ENCODE data around the gene PRR13.

GRCh38 chr12:53443955-53444354 lies 2.4 kb downstream of the PRR13 start:
- TF ChIP-seq SP1 (IDR thresholded peaks at IDR 0.05), result no peak
- TF ChIP-seq FOXM1 (IDR thresholded peaks at IDR 0.05; ENCODE audit: borderline replicate concordance), result no peak
- TF ChIP-seq LEF1 (IDR thresholded peaks at IDR 0.05; ENCODE audit: borderline replicate concordance), result no peak
- TF ChIP-seq SUZ12 (IDR thresholded peaks at IDR 0.05), result no peak
- no peak for TF ChIP-seq FOXK2 (IDR thresholded peaks at IDR 0.05)
- TF ChIP-seq TARDBP (IDR thresholded peaks at IDR 0.05), result no peak
- no peak for TF ChIP-seq CTBP1 (IDR thresholded peaks at IDR 0.05; ENCODE audit: borderline replicate concordance)
- no peak for TF ChIP-seq BHLHE40 (IDR thresholded peaks at IDR 0.05; ENCODE audit: borderline replicate concordance)
- no peak for TF ChIP-seq ARNT (IDR thresholded peaks at IDR 0.05)

Measured in HEK293T (cell line).